Measurements from ENCODE around the gene TSHR.
"Not testable (repeated sequence)": the region's sequence is repeated elsewhere in the genome, so short reads cannot be mapped to it uniquely, and the experiment has no call there.

TSHR gene

DNA sequence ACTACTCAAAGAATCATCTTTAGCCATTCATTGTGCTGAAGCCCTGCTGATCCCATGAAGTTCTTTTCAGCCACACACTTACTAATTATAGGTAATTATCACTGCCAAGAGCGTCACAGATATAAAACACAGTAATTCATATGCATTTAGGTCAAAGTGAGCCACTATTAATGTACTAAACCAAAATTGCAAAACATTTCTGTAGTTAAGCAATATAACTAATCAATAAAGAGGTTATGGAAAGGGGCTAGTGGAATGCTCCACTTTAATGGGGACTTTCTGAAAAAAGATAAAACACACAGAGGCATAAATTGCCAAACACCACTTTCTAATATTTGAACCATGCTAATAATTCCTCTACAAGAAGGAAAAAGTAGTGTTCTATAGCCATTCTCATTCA lies 7.1 kb upstream of the TSHR start:
- ChIA-PET POLR2A (no interaction called here), CTCF (no interaction called here)
- peaks cover 0 to 3% (median 0%) of the 10 kb centered on the region in 5 experiments for H3K27me3 ChIP-seq (replicated peaks in 2 of 5; ENCODE audit: control insufficient read depth in 4 of 5, insufficient read depth in 5 of 5, low read length in 4 of 5)
- no peaks in the 10 kb centered on the region for H3K36me3 ChIP-seq (ENCODE audit: control insufficient read depth in 4 of 4, insufficient read depth in 4 of 4, low read length in 3 of 4)
- H3K9me3 ChIP-seq (ENCODE audit: control extremely low read depth in 1 of 5, control insufficient read depth in 4 of 5, insufficient read depth in 2 of 5, low read depth in 1 of 5, low read length in 4 of 5): no peaks in the 10 kb centered on the region
- WGBS (ENCODE audit: insufficient coverage): no CpG with 5 or more reads among the region's 1 CpG
- H3K4me3 ChIP-seq (ENCODE audit: control insufficient read depth in 1 of 7, extremely low read depth in 1 of 7, insufficient read depth in 4 of 7, low read depth in 2 of 7, low read length in 6 of 7): no peak overlapping the region
- no peaks in the 10 kb centered on the region for H3K4me1 ChIP-seq (ENCODE audit: control extremely low read depth in 1 of 4, control insufficient read depth in 4 of 4, insufficient read depth in 4 of 4, low read length in 3 of 4)
- no peak for DNase-seq
- no peak overlapping the region for H3K27ac ChIP-seq (ENCODE audit: insufficient read depth in 1 of 2, low read depth in 1 of 2, low read length in 2 of 2, poor library complexity in 1 of 2, severe bottlenecking in 2 of 2)

- H3K27me3 ChIP-seq (replicated peaks in 2 of 5; ENCODE audit: control insufficient read depth in 4 of 5, insufficient read depth in 5 of 5, low read length in 4 of 5): peaks cover 0 to 10% (median 6%) of the 10 kb centered on the region in 5 experiments
- no CpG with 5 or more reads among the region's 4 CpGs for WGBS (ENCODE audit: insufficient coverage)
- no peaks in the 10 kb centered on the region for H3K36me3 ChIP-seq (ENCODE audit: control insufficient read depth in 4 of 4, insufficient read depth in 4 of 4, low read length in 3 of 4)
- H3K9me3 ChIP-seq (ENCODE audit: control extremely low read depth in 1 of 5, control insufficient read depth in 4 of 5, insufficient read depth in 2 of 5, low read depth in 1 of 5, low read length in 4 of 5): no peaks in the 10 kb centered on the region
- peaks cover 0 to 11% (median 6%) of the 10 kb centered on the region in 4 experiments for H3K4me1 ChIP-seq (ENCODE audit: control extremely low read depth in 1 of 4, control insufficient read depth in 4 of 4, insufficient read depth in 4 of 4, low read length in 3 of 4)
- no peak for DNase-seq
- ChIA-PET CTCF (no interaction called here), POLR2A (no interaction called here)
- no peak overlapping the region for H3K27ac ChIP-seq (ENCODE audit: insufficient read depth in 1 of 2, low read depth in 1 of 2, low read length in 2 of 2, poor library complexity in 1 of 2, severe bottlenecking in 2 of 2)
- no peak overlapping the region for H3K4me3 ChIP-seq (ENCODE audit: control insufficient read depth in 1 of 7, extremely low read depth in 1 of 7, insufficient read depth in 4 of 7, low read depth in 2 of 7, low read length in 6 of 7)
Observed at GRCh38 chr14:80951491-80951890, 3.9 kb upstream of the TSHR start.

DNA sequence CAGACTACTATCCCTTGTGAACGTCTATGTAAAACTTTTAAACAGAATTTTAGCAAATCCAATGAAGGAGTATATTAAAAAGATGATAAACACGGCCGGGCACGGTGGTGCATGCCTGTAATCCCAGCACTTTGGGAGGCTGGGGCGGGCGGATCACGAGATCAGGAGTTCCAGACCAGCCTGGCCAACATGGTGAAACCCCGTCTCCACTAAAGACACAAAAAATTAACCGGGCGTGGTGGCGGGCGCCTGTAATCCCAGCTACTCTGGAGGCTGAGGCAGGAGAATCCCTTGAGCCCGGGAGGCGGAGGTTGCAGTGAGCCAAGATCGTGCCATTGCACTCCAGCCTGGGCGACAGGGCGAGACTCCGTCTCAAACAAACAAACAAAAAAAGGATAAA lies 2.2 kb upstream of the TSHR start:
- POLR2A ChIA-PET, DNase-seq: not testable (repeated sequence)

GRCh38 chr14:80954687-80955299 lies 628 bp upstream of the TSHR start:
- WGBS (ENCODE audit: insufficient coverage): 0% methylated on average over 23 of the region's 29 CpGs
- POLR2A ChIA-PET: interaction anchor here (1.1 kb wide), 1 partner anchor 264 kb away, joined by 3 read pairs; no protein-coding TSS in a partner anchor

More for the DNA sequence above, 2.2 kb upstream of the TSHR start:
- Histone ChIP-seq H3K4me1 (ENCODE audit: control extremely low read depth in 1 of 4, control insufficient read depth in 4 of 4, insufficient read depth in 4 of 4, low read length in 3 of 4) (peaks cover 0 to 11% (median 9%) of the 10 kb centered on the region in 4 experiments), H3K27me3 (replicated peaks in 2 of 5; ENCODE audit: control insufficient read depth in 4 of 5, insufficient read depth in 5 of 5, low read length in 4 of 5) (peaks cover 0 to 12% (median 6%) of the 10 kb centered on the region in 5 experiments)
- H3K4me3 ChIP-seq (ENCODE audit: control insufficient read depth in 1 of 7, extremely low read depth in 1 of 7, insufficient read depth in 4 of 7, low read depth in 2 of 7, low read length in 6 of 7); H3K36me3 ChIP-seq (ENCODE audit: control insufficient read depth in 4 of 4, insufficient read depth in 4 of 4, low read length in 3 of 4); H3K9me3 ChIP-seq (ENCODE audit: control extremely low read depth in 1 of 5, control insufficient read depth in 4 of 5, insufficient read depth in 2 of 5, low read depth in 1 of 5, low read length in 4 of 5); H3K27ac ChIP-seq (ENCODE audit: insufficient read depth in 1 of 2, low read depth in 1 of 2, low read length in 2 of 2, poor library complexity in 1 of 2, severe bottlenecking in 2 of 2): not testable (repeated sequence)
- 95% methylated on average over 11 of the region's 18 CpGs for WGBS (ENCODE audit: insufficient coverage)
- CTCF ChIA-PET: interaction anchor here (1.0 to 1.7 kb wide), 5 partner anchors 10 to 260 kb away, joined by 4 to 6 read pairs (median 4); no protein-coding TSS in a partner anchor

GRCh38 chr14:80956102-80956501 lies 681 bp downstream of the TSHR start:
- Histone ChIP-seq H3K4me3 (ENCODE audit: control insufficient read depth in 1 of 7, extremely low read depth in 1 of 7, insufficient read depth in 4 of 7, low read depth in 2 of 7, low read length in 6 of 7) (no peak overlapping the region), H3K36me3 (ENCODE audit: control insufficient read depth in 4 of 4, insufficient read depth in 4 of 4, low read length in 3 of 4) (no peaks in the 10 kb centered on the region), H3K27me3 (replicated peaks in 2 of 5; ENCODE audit: control insufficient read depth in 4 of 5, insufficient read depth in 5 of 5, low read length in 4 of 5) (peaks cover 0 to 9% (median 6%) of the 10 kb centered on the region in 5 experiments), H3K27ac (ENCODE audit: insufficient read depth in 1 of 2, low read depth in 1 of 2, low read length in 2 of 2, poor library complexity in 1 of 2, severe bottlenecking in 2 of 2) (no peak overlapping the region), H3K9me3 (ENCODE audit: control extremely low read depth in 1 of 5, control insufficient read depth in 4 of 5, insufficient read depth in 2 of 5, low read depth in 1 of 5, low read length in 4 of 5) (no peaks in the 10 kb centered on the region), H3K4me1 (ENCODE audit: control extremely low read depth in 1 of 4, control insufficient read depth in 4 of 4, insufficient read depth in 4 of 4, low read length in 3 of 4) (peaks cover 0 to 11% (median 9%) of the 10 kb centered on the region in 4 experiments)
- DNase-seq: no peak
- ChIA-PET CTCF (interaction anchor here (0.6 to 2.5 kb wide), 9 partner anchors 12 to 259 kb away, joined by 3 to 13 read pairs (median 6); partner anchors contain the start of gene CEP128), POLR2A (no interaction called here)
- WGBS (ENCODE audit: insufficient coverage): no CpG with 5 or more reads among the region's 2 CpGs

More at GRCh38 chr14:80954687-80955299, 628 bp upstream of the TSHR start:
- no peak overlapping the region for H3K27ac ChIP-seq (ENCODE audit: insufficient read depth in 1 of 2, low read depth in 1 of 2, low read length in 2 of 2, poor library complexity in 1 of 2, severe bottlenecking in 2 of 2)
- CTCF ChIA-PET: interaction anchor here (1.1 to 2.5 kb wide), 10 partner anchors 11 to 256 kb away, joined by 3 to 13 read pairs (median 5); partner anchors contain the start of gene CEP128
- peak; percentile 70 to 83 (median 83) for DNase-seq
- peaks cover 0 to 11% (median 9%) of the 10 kb centered on the region in 4 experiments for H3K4me1 ChIP-seq (ENCODE audit: control extremely low read depth in 1 of 4, control insufficient read depth in 4 of 4, insufficient read depth in 4 of 4, low read length in 3 of 4)
- peaks cover 0 to 9% (median 6%) of the 10 kb centered on the region in 5 experiments for H3K27me3 ChIP-seq (replicated peaks in 2 of 5; ENCODE audit: control insufficient read depth in 4 of 5, insufficient read depth in 5 of 5, low read length in 4 of 5)
- no peaks in the 10 kb centered on the region for H3K36me3 ChIP-seq (ENCODE audit: control insufficient read depth in 4 of 4, insufficient read depth in 4 of 4, low read length in 3 of 4)
- no peaks in the 10 kb centered on the region for H3K9me3 ChIP-seq (ENCODE audit: control extremely low read depth in 1 of 5, control insufficient read depth in 4 of 5, insufficient read depth in 2 of 5, low read depth in 1 of 5, low read length in 4 of 5)
- peak overlapping the region; percentile 3 to 83 (median 68) for H3K4me3 ChIP-seq (ENCODE audit: control insufficient read depth in 1 of 7, extremely low read depth in 1 of 7, insufficient read depth in 4 of 7, low read depth in 2 of 7, low read length in 6 of 7)

- Histone ChIP-seq H3K27me3 (replicated peaks in 2 of 5; ENCODE audit: control insufficient read depth in 4 of 5, insufficient read depth in 5 of 5, low read length in 4 of 5) (peaks cover 0 to 9% (median 6%) of the 10 kb centered on the region in 5 experiments), H3K9me3 (ENCODE audit: control extremely low read depth in 1 of 5, control insufficient read depth in 4 of 5, insufficient read depth in 2 of 5, low read depth in 1 of 5, low read length in 4 of 5) (no peaks in the 10 kb centered on the region), H3K4me3 (ENCODE audit: control insufficient read depth in 1 of 7, extremely low read depth in 1 of 7, insufficient read depth in 4 of 7, low read depth in 2 of 7, low read length in 6 of 7) (no peak overlapping the region), H3K36me3 (ENCODE audit: control insufficient read depth in 4 of 4, insufficient read depth in 4 of 4, low read length in 3 of 4) (no peaks in the 10 kb centered on the region), H3K27ac (ENCODE audit: insufficient read depth in 1 of 2, low read depth in 1 of 2, low read length in 2 of 2, poor library complexity in 1 of 2, severe bottlenecking in 2 of 2) (no peak overlapping the region), H3K4me1 (ENCODE audit: control extremely low read depth in 1 of 4, control insufficient read depth in 4 of 4, insufficient read depth in 4 of 4, low read length in 3 of 4) (peaks cover 0 to 11% (median 9%) of the 10 kb centered on the region in 4 experiments)
- WGBS (ENCODE audit: insufficient coverage): no CpG with 5 or more reads among the region's 1 CpG
- DNase-seq: peak in 2 of 3 donors; percentile 17 to 18
- CTCF ChIA-PET: interaction anchor here (0.7 to 2.4 kb wide), 6 partner anchors 11 to 254 kb away, joined by 3 to 8 read pairs (median 5); partner anchors contain the start of gene CEP128
- POLR2A ChIA-PET: interaction anchor here (0.7 kb wide), 1 partner anchor 53 kb away, joined by 3 read pairs; no protein-coding TSS in a partner anchor
Observed at GRCh38 chr14:80956922-80957321, 1.5 kb downstream of the TSHR start.

- CTCF ChIA-PET: interaction anchor here (0.9 to 1.9 kb wide), 3 partner anchors 16 to 32 kb away, joined by 3 to 6 read pairs (median 4); partner anchors contain the start of gene CEP128
Observed at GRCh38 chr14:80957613-80958012, 2.2 kb downstream of the TSHR start.

More at GRCh38 chr14:80957613-80958012, 2.2 kb downstream of the TSHR start:
- Histone ChIP-seq H3K4me3 (ENCODE audit: control insufficient read depth in 1 of 7, extremely low read depth in 1 of 7, insufficient read depth in 4 of 7, low read depth in 2 of 7, low read length in 6 of 7) (no peak overlapping the region), H3K4me1 (ENCODE audit: control extremely low read depth in 1 of 4, control insufficient read depth in 4 of 4, insufficient read depth in 4 of 4, low read length in 3 of 4) (peaks cover 0 to 11% (median 9%) of the 10 kb centered on the region in 4 experiments), H3K27ac (ENCODE audit: insufficient read depth in 1 of 2, low read depth in 1 of 2, low read length in 2 of 2, poor library complexity in 1 of 2, severe bottlenecking in 2 of 2) (no peak overlapping the region), H3K9me3 (ENCODE audit: control extremely low read depth in 1 of 5, control insufficient read depth in 4 of 5, insufficient read depth in 2 of 5, low read depth in 1 of 5, low read length in 4 of 5) (no peaks in the 10 kb centered on the region), H3K36me3 (ENCODE audit: control insufficient read depth in 4 of 4, insufficient read depth in 4 of 4, low read length in 3 of 4) (no peaks in the 10 kb centered on the region), H3K27me3 (replicated peaks in 2 of 5; ENCODE audit: control insufficient read depth in 4 of 5, insufficient read depth in 5 of 5, low read length in 4 of 5) (peaks cover 0 to 9% (median 6%) of the 10 kb centered on the region in 5 experiments)
- POLR2A ChIA-PET: no interaction called here
- DNase-seq: no peak
- 100% methylated on average over 1 of the region's 2 CpGs for WGBS (ENCODE audit: insufficient coverage)
